Stimulated activated CD8-positive, alpha-beta memory T cell treated with anti-CD3 and anti-CD28 coated beads, Interleukin-7, amount 100 ng/mL, for 24 hours (primary cell): Measurements from ENCODE around the gene ARL5B.
"Not testable (repeated sequence)": the region's sequence is repeated elsewhere in the genome, so short reads cannot be mapped to it uniquely, and the experiment has no call there.

Experiments used
- DNase-seq: peaks from one replicate; pipeline ENCODE4 v3.0.0-alpha.2; 2020; ENCODE audit warnings: low read depth

The ARL5B gene

GRCh38 chr10:18659125-18659818 lies at the start of gene ARL5B:
ARL5B (plus strand) TSS chr10:18659431; CDS start chr10:18659638, 207 bp downstream.
- peak; percentile 95 for DNase-seq

- no peak for DNase-seq
These were observed 48.7 kb upstream of the ARL5B start for GRCh38 chr10:18610517-18610916.

GRCh38 chr10:18611168-18611567 lies 48.1 kb upstream of the ARL5B start:
- no peak for DNase-seq

- no peak for DNase-seq
These were observed 43.6 kb upstream of the ARL5B start for GRCh38 chr10:18615618-18616017.

- DNase-seq, result no peak
These were observed 42.9 kb upstream of the ARL5B start for GRCh38 chr10:18616337-18616736.

- DNase-seq, result no peak
These were observed 40.2 kb upstream of the ARL5B start for GRCh38 chr10:18619016-18619415.

- no peak for DNase-seq
These were observed 38.4 kb upstream of the ARL5B start for GRCh38 chr10:18620856-18621255.

- DNase-seq, result not testable (repeated sequence)
These were observed 35.6 kb upstream of the ARL5B start for GRCh38 chr10:18623671-18624070.

- no peak for DNase-seq
These were observed 33.3 kb upstream of the ARL5B start for GRCh38 chr10:18625886-18626285.

GRCh38 chr10:18627452-18628018 lies 31.7 kb upstream of the ARL5B start:
- peak; percentile 32 for DNase-seq

GRCh38 chr10:18632500-18632899 lies 26.7 kb upstream of the ARL5B start:
- not testable (repeated sequence) for DNase-seq

GRCh38 chr10:18635995-18636394 lies 23.2 kb upstream of the ARL5B start:
- no peak for DNase-seq

GRCh38 chr10:18637400-18637799 lies 21.8 kb upstream of the ARL5B start:
- DNase-seq, result not testable (repeated sequence)

- not testable (repeated sequence) for DNase-seq
These were observed 19.5 kb upstream of the ARL5B start for GRCh38 chr10:18639719-18640118.

- DNase-seq, result no peak
These were observed 12.1 kb upstream of the ARL5B start for GRCh38 chr10:18647151-18647550.

- DNase-seq, result no peak
These were observed 11.3 kb upstream of the ARL5B start for GRCh38 chr10:18647945-18648344.

GRCh38 chr10:18649364-18649959 lies 9.8 kb upstream of the ARL5B start:
- DNase-seq, result no peak

- DNase-seq, result no peak
These were observed 8.7 kb upstream of the ARL5B start for GRCh38 chr10:18650404-18650997.

GRCh38 chr10:18651324-18652007 lies 7.8 kb upstream of the ARL5B start, which contains the start of gene NSUN6:
NSUN6 (minus strand) TSS chr10:18651587; CDS start chr10:18651203, 384 bp downstream.
- peak; percentile 92 for DNase-seq

GRCh38 chr10:18653112-18653511 lies 6.1 kb upstream of the ARL5B start:
- no peak for DNase-seq

GRCh38 chr10:18656724-18657123 lies 2.5 kb upstream of the ARL5B start:
- no peak for DNase-seq
